Activated B cell treated with CpG ODN at 0.5 μM for 24 hours (primary cell): Measurements from ENCODE around the gene RPL23. TPM values are rescaled to one million over a fixed set of nuclear protein-coding genes. Genes with fewer than 3 reads are reported as not detected.

Source experiments
- ATAC-seq: fragments of 200-7000 bp; cut with Tn5 transposase; one replicate; pipeline ENCODE4 v1.10.0; 2021; ENCODE audit warnings: low read depth, mild to moderate bottlenecking, moderate library complexity
- CTCF ChIA-PET: fragments of 350-600 bp; sonication (Branson Sonifier 250); formaldehyde crosslinking; loops from one replicate; lab custom pipeline; 2021; ENCODE audit warnings: antibody characterized with exemption; lab: Charles Lee
- POLR2A ChIA-PET: fragments of 350-600 bp; sonication (Branson Sonifier 250); formaldehyde crosslinking; loops from one replicate; lab custom pipeline; 2021; ENCODE audit warnings: antibody characterized with exemption; lab: Charles Lee
- DNase-seq: peaks from one replicate; pipeline ENCODE4 v3.0.0; 2022
- H3K27ac Mint-ChIP-seq: one replicate; pipeline ENCODE4 v1.8.0; 2020; ENCODE audit warnings: mixed read lengths
- H3K27me3 Mint-ChIP-seq: one replicate; pipeline ENCODE4 v1.8.0; 2021; ENCODE audit warnings: mixed read lengths
- H3K36me3 Mint-ChIP-seq: one replicate; pipeline ENCODE4 v1.8.0; 2021; ENCODE audit warnings: low read depth, mixed read lengths
- H3K4me1 Mint-ChIP-seq: one replicate; pipeline ENCODE4 v1.8.0; 2021; ENCODE audit warnings: mixed read lengths
- H3K4me3 Mint-ChIP-seq: one replicate; pipeline ENCODE4 v1.8.0; 2020; ENCODE audit warnings: mild to moderate bottlenecking, mixed read lengths
- H3K9me3 Mint-ChIP-seq: one replicate; pipeline ENCODE4 v1.8.0; 2020; ENCODE audit warnings: mixed read lengths
- CTCF ChIP-seq: fragments of 200-600 bp; IDR thresholded peaks from one replicate; pipeline ENCODE4 v1.8.0; 2022; ENCODE audit warnings: antibody characterized with exemption, mild to moderate bottlenecking
- intact Hi-C: fragments of 100-400 bp; cut with micrococcal nuclease; formaldehyde crosslinking; loops from one replicate; pipeline ENCODE4 v1.15.1; 2024
- total RNA-seq: library from RNA; stranded (reverse); gene quantifications from 2 replicates; pipeline ENCODE4 v1.2.3, GENCODE V29; 2022

RPL23 gene
- total RNA-seq, 1 donor from 2014 or later: 2,652 TPM

GRCh38 chr17:38885728-38886642, 32.5 kb upstream of the RPL23 start:
- ATAC-seq: no peak
- no peaks in the 10 kb centered on the region for H3K9me3 Mint-ChIP-seq
- no peaks in the 10 kb centered on the region for H3K27me3 Mint-ChIP-seq
- H3K4me1 Mint-ChIP-seq: peaks cover 53% of the 10 kb centered on the region
- intact Hi-C loops: no loop called here
- peaks cover 78% of the 10 kb centered on the region for H3K36me3 Mint-ChIP-seq
- POLR2A ChIA-PET: interaction anchor here (0.9 to 5.2 kb wide), 4 partner anchors 12 to 87 kb away, joined by 3 to 60 read pairs (median 12); partner anchors contain the start of genes LASP1, PIP4K2B and RPL23
- TF ChIP-seq CTCF: no peak
- CTCF ChIA-PET: interaction anchor here (1.2 kb wide), 1 partner anchor 13 kb away, joined by 3 read pairs; no protein-coding TSS in a partner anchor
- peak overlapping the region; percentile 69 for H3K27ac Mint-ChIP-seq
- no peak overlapping the region for H3K4me3 Mint-ChIP-seq
- no peak for DNase-seq

DNA sequence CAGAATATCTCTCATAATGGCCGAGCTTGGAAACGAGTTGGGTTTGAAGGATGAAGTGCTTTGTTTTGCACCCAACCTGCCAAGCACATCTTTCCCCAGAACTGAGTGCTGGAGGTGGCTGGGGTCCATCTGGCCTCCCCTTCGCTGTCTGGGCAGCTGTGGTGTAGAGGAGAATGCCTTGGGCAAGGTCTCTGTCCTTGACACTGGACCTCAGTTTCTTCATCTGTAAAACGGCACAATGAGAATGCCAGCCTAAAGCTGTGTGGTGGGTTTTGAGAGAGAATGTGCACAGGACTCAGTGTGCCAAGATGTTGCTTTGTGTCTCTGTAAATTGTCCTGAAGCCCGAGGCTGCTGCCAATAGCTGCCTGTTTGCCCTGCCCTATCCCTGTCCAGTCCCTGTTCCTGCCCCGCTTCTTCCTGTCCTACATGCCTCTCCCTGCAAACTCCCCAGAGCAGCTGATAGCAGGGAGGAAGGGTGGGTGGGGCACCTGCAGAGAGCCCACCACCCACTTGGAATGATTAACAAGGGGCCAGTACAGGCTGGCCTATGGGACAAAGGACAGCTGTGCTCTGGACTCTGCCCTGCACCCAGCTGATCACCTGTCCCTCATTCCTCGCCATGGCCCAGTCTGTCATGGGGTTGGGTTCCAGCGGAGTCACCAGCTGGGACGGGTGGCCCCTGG, 31.7 kb upstream of the RPL23 start:
- Mint-ChIP-seq H3K4me3 (no peak overlapping the region), H3K36me3 (peaks cover 73% of the 10 kb centered on the region), H3K9me3 (no peaks in the 10 kb centered on the region), H3K4me1 (peaks cover 59% of the 10 kb centered on the region), H3K27me3 (no peaks in the 10 kb centered on the region), H3K27ac (peak overlapping the region; percentile 69)
- ChIA-PET POLR2A (interaction anchor here (0.9 to 5.2 kb wide), 4 partner anchors 13 to 86 kb away, joined by 3 to 60 read pairs (median 12); partner anchors contain the start of genes LASP1, PIP4K2B and RPL23), CTCF (interaction anchor here (1.2 kb wide), 1 partner anchor 14 kb away, joined by 3 read pairs; no protein-coding TSS in a partner anchor)
- intact Hi-C loops: no loop called here
- DNase-seq: no peak
- no peak for TF ChIP-seq CTCF
- ATAC-seq: no peak

DNA sequence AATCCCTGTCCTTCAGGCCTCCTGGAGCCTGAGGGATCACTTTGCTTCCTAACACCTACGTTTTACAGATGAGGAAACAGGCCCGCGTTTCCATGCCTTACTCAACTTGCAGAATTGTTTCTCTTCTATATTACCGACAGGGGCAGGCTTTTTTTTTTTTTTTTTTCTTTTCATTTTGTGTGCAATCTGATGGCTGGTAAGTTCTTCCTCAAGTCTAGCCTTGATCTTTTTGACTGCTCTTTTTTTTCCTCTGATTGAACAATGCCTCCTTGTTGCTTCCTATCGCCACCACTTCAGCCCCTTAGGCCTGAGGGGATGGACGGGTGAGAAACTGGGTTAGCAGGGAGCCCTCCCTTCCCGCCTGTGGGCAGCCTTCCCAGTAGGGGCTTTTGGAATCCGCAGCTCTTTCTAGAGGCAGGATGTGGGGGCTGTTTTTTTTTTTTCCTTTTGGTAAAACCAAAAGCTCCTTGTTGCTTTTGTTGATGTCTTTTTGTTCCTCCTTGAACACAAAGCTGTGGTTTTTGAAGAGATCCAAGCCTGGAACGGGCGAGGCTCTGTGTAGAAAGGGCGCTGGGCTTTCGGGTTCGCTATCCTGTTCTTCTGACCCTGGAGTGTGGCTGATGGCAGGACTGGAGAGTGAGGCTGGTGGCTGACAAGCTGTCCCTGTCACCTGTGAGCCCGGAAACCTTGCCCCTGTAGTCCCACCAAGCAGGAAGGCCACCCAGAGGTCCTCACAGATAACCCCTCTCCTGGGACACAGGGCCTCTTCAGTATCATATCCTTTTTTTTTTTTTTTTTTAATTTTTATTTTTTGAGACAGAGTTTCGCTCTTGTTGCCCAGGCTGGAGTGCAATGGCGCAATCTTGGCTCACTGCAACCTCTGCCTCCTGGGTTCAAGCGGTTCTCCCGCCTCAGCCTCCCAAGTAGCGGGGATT, 30.3 kb upstream of the RPL23 start:
- intact Hi-C loops: loop anchor here (1.0 kb wide), 2 partner anchors 14 kb away; partner anchors contain the start of gene LASP1
- H3K4me1 Mint-ChIP-seq: peaks cover 68% of the 10 kb centered on the region
- POLR2A ChIA-PET: interaction anchor here (0.6 to 5.2 kb wide), 7 partner anchors 10 to 61 kb away, joined by 3 to 60 read pairs (median 5); partner anchors contain the start of genes LASP1 and RPL23

DNA sequence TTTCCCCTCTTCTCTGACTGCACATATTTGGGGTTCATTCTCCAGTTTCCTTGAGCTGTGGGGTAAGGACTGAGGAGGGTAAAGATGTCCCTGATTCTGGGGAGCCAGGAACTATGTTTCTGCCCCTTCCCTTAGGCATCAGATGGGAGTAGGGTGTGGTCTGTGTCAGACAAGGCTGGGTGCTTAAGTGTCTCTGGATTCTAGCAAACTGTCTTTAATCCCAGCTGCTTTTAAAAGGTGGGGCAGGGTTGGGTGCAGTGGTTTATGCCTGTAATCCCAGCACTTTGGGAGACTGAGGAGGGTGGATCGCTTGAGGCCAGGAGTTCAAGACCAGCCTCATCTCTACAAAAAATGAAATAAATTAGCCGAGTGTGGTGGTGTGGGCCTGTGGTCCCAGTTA, 29.3 kb upstream of the RPL23 start:
- H3K36me3 Mint-ChIP-seq: peaks cover 74% of the 10 kb centered on the region
- H3K27ac Mint-ChIP-seq: peak overlapping the region; percentile 84
- no peak for ATAC-seq
- intact Hi-C loops: no loop called here
- H3K4me3 Mint-ChIP-seq: no peak overlapping the region
- TF ChIP-seq CTCF: no peak
- no peaks in the 10 kb centered on the region for H3K9me3 Mint-ChIP-seq
- peaks cover 77% of the 10 kb centered on the region for H3K4me1 Mint-ChIP-seq
- POLR2A ChIA-PET: interaction anchor here (0.6 to 4.1 kb wide), 8 partner anchors 11 to 174 kb away, joined by 3 to 17 read pairs (median 4); partner anchors contain the start of genes LASP1 and RPL23
- DNase-seq: no peak
- no peaks in the 10 kb centered on the region for H3K27me3 Mint-ChIP-seq
- CTCF ChIA-PET: no interaction called here

More for the DNA sequence above, 30.3 kb upstream of the RPL23 start:
- Mint-ChIP-seq H3K27me3 (no peaks in the 10 kb centered on the region), H3K36me3 (peaks cover 71% of the 10 kb centered on the region), H3K27ac (peak overlapping the region; percentile 84), H3K4me3 (peak overlapping the region; percentile 38), H3K9me3 (no peaks in the 10 kb centered on the region)
- CTCF ChIA-PET: interaction anchor here (0.7 to 0.9 kb wide), 2 partner anchors 11 to 17 kb away, joined by 3 read pairs; no protein-coding TSS in a partner anchor
- DNase-seq: no peak
- peak; percentile 76 for ATAC-seq
- TF ChIP-seq CTCF: no peak
